Esophagus muscularis mucosa (tissue), 4 donors: Measurements from ENCODE around the gene TFB1M. TPM values are rescaled to one million over a fixed set of nuclear protein-coding genes. Genes with fewer than 3 reads are reported as not detected.
"Not testable (repeated sequence)": the region's sequence is repeated elsewhere in the genome, so short reads cannot be mapped to it uniquely, and the experiment has no call there.

ENCODE experiments used
- DNase-seq: peaks from one replicate; pipeline ENCODE4 v3.0.0-alpha.2; 2017; ENCODE audit errors: extremely low spot score
- H3K27ac ChIP-seq, 4 donors: fragments of 200-600 bp; sonication (generic); replicated peaks in 1 of 4; 1 replicate in 3 of 4; 2 replicates in 1 of 4; pipeline ENCODE4 v1.5.1; 2016 to 2019; ENCODE audit warnings: mild to moderate bottlenecking in 1 of 4
- H3K27me3 ChIP-seq, 4 donors: fragments of 200-600 bp; sonication (generic); one replicate each; pipeline versions ENCODE4 v1.5.1 to v1.6.0; 2016 to 2019
- H3K36me3 ChIP-seq, 4 donors: fragments of 200-600 bp; sonication (generic); one replicate each; pipeline ENCODE4 v1.5.1; 2016 to 2019
- H3K4me1 ChIP-seq, 4 donors: fragments of 200-600 bp; sonication (generic); one replicate each; pipeline ENCODE4 v1.5.1; 2016 to 2019
- H3K4me3 ChIP-seq, 4 donors: fragments of 200-600 bp; sonication (generic); 1 replicate in 2 of 4; 2 replicates in 2 of 4; pipeline ENCODE4 v1.5.1; 2016 to 2019; ENCODE audit warnings: mild to moderate bottlenecking in 4 of 4, moderate library complexity in 1 of 4
- H3K9me3 ChIP-seq, 4 donors: fragments of 200-600 bp; sonication (generic); 1 replicate in 3 of 4; 2 replicates in 1 of 4; pipeline ENCODE4 v1.5.1; 2016 to 2019
- EP300 ChIP-seq: sonication (generic); formaldehyde crosslinking; IDR thresholded peaks from one replicate; pipeline ENCODE4 v1.6.1; 2017; ENCODE audit warnings: antibody characterized with exemption
- POLR2A ChIP-seq: fragments of 450-650 bp; IDR thresholded peaks from one replicate; pipeline ENCODE4 v1.6.1; 2017; ENCODE audit warnings: antibody characterized with exemption, moderate library complexity, mild to moderate bottlenecking, low read depth
- POLR2AphosphoS5 ChIP-seq, 2 donors: sonication (generic); formaldehyde crosslinking; IDR thresholded peaks; one replicate each; pipeline ENCODE4 v1.6.1; 2017; ENCODE audit warnings: antibody characterized with exemption in 2 of 2
- WGBS: methylation state at CpG from one replicate; pipeline ENCODE4 v1.1.5; 2018; 5-methylcytosine and 5-hydroxymethylcytosine counted together
- intact Hi-C: fragments of 100-400 bp; cut with DNase I; formaldehyde crosslinking; loops from one replicate; pipeline ENCODE4 v1.15.1; 2023
- total RNA-seq, 4 donors: library from RNA; depleted of rRNA; stranded (reverse); fragments of >200 nt; gene quantifications; one replicate each; pipeline versions ENCODE4 v1.1.0 to v1.2.1, GENCODE V29; 2016
- TF ChIP-seq, protein P1 (sequence below), 3 experiments: fragments of 200-600 bp in 2 of 3; fragments of 450-650 bp in 1 of 3; sonication (generic) in 2 of 3; IDR thresholded peaks; one replicate each; pipeline ENCODE4 v1.5.1; 2017 to 2019; ENCODE audit warnings: antibody characterized with exemption in 3 of 3, mild to moderate bottlenecking in 2 of 3, moderate library complexity in 1 of 3

Gene TFB1M
- total RNA-seq, 4 donors from 2014 or later, result 6.5 to 15.4 (median 12.2) TPM

DNA sequence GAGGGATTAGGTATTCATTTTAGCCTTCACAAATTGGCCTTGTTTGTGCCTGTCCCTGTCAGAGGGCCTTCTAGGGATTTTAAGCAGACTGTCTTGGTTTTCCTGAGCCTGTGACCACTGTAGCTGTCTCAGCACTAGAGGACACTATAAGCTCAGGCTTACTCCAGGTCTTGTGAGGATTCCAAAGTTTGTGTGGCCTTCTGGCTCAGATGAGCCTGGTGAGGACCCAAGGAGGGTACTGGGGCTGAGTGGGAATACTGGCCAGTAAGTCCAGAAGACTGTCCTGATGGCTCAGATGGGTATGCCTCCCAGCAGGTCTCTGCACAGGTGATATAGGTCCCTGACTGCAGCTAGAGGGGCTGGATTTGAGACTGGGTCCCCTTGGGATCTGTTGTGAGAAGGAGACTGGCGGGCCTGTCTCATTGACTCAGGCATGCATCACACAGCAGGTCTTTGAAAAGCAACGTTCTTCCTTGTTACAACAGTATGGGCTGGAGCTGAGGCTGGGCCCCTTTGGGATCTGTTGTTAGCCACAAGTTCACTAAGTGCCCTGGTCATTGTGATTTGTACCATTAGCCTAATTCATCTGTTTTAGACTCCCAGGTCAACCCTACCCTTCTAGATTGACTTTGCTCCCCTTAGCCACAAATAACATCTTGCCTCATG lies 26.3 kb upstream of the TFB1M start:
- peaks cover 0 to 27% (median 2%) of the 10 kb centered on the region in 4 donors for H3K9me3 ChIP-seq
- H3K27ac ChIP-seq, result no peak overlapping the region
- no peak for DNase-seq
- H3K4me3 ChIP-seq, result no peak overlapping the region
- WGBS, result 80% methylated on average over 1 of the region's 2 CpGs
- TF ChIP-seq EP300 (no peak), POLR2AphosphoS5 (IDR thresholded peaks at IDR 0.05) (no peak), POLR2A (no peak)
- TF ChIP-seq, protein P1, sequence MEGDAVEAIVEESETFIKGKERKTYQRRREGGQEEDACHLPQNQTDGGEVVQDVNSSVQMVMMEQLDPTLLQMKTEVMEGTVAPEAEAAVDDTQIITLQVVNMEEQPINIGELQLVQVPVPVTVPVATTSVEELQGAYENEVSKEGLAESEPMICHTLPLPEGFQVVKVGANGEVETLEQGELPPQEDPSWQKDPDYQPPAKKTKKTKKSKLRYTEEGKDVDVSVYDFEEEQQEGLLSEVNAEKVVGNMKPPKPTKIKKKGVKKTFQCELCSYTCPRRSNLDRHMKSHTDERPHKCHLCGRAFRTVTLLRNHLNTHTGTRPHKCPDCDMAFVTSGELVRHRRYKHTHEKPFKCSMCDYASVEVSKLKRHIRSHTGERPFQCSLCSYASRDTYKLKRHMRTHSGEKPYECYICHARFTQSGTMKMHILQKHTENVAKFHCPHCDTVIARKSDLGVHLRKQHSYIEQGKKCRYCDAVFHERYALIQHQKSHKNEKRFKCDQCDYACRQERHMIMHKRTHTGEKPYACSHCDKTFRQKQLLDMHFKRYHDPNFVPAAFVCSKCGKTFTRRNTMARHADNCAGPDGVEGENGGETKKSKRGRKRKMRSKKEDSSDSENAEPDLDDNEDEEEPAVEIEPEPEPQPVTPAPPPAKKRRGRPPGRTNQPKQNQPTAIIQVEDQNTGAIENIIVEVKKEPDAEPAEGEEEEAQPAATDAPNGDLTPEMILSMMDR (IDR thresholded peaks at IDR 0.05), result no peak
- intact Hi-C loops, result no loop called here
- H3K4me1 ChIP-seq, result no peaks in the 10 kb centered on the region
- H3K36me3 ChIP-seq, result no peaks in the 10 kb centered on the region
- H3K27me3 ChIP-seq, result no peaks in the 10 kb centered on the region

DNA sequence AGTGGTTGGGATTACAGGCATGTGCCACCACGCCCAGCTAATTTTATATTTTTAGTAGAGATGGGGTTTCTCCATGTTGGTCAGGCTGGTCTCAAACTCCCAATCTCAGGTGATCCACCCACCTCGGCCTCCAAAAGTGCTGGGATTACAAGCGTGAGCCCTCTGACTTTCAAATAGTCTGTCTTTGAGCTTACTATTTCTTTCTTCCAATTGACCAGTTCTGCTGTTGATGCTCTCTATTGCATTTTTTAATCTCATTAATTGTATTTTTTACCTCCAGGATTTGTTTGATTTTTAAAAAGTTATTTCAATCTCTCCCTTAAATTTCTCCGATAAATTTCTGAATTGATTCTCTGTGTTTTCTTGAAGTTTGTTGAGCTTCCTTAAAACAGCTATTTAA lies 25.6 kb upstream of the TFB1M start:
- H3K27ac ChIP-seq, H3K36me3 ChIP-seq, H3K4me1 ChIP-seq, DNase-seq, H3K27me3 ChIP-seq, H3K4me3 ChIP-seq, intact Hi-C loops: not testable (repeated sequence)
- peaks cover 0 to 25% (median 0%) of the 10 kb centered on the region in 4 donors for H3K9me3 ChIP-seq
- 68% methylated on average over 4 of the region's 4 CpGs for WGBS

DNA sequence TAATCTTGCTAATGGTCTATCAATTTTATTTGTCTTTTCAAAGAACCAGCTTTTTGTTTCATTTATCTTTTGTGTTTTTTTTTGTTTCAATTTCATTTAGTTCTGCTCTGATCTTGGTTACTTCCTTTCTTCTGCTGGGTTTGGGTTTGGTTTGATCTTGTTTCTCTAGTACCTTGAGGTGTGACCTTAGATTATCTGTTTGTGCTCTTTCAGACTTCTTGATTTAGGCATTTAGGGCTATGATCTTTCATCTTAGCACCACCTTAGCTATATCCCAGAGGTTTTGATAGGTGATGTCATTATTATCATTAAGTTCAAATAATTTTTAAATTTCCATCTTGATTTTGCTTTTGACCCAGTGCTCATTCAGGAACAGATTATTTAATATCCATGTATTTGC lies 24.0 kb upstream of the TFB1M start:
- H3K36me3 ChIP-seq, H3K4me1 ChIP-seq, DNase-seq, intact Hi-C loops, H3K4me3 ChIP-seq, H3K27me3 ChIP-seq, H3K27ac ChIP-seq: not testable (repeated sequence)
- peaks cover 0 to 25% (median 0%) of the 10 kb centered on the region in 4 donors for H3K9me3 ChIP-seq

DNA sequence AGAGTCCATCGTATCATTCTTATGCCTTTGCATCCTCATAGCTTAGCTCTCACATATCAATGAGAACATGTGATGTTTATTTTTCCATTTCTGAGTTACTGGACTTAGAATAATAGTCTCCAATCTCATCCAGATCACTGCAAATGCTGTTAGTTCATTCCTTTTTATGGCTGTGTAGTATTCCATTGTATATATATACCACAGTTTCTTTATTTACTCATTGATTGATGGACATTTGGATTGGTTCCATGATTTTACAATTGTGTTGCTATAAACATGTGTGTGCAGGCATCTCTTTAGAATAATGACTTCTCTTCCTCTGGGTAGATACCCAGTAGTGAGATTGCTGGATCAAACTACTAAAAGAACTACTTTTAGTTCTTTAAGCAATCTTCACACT lies 21.0 kb upstream of the TFB1M start:
- H3K4me3 ChIP-seq, result no peak overlapping the region
- intact Hi-C loops, result no loop called here
- 100% methylated on average over 1 of the region's 1 CpG for WGBS
- H3K27ac ChIP-seq, result no peak overlapping the region
- no peaks in the 10 kb centered on the region for H3K27me3 ChIP-seq
- peaks cover 0 to 18% (median 0%) of the 10 kb centered on the region in 4 donors for H3K9me3 ChIP-seq
- H3K36me3 ChIP-seq, result no peaks in the 10 kb centered on the region
- H3K4me1 ChIP-seq, result no peaks in the 10 kb centered on the region
- TF ChIP-seq POLR2AphosphoS5 (IDR thresholded peaks at IDR 0.05) (no peak), POLR2A (no peak), EP300 (no peak)
- TF ChIP-seq, protein P1 (IDR thresholded peaks at IDR 0.05), result no peak
- DNase-seq, result no peak

DNA sequence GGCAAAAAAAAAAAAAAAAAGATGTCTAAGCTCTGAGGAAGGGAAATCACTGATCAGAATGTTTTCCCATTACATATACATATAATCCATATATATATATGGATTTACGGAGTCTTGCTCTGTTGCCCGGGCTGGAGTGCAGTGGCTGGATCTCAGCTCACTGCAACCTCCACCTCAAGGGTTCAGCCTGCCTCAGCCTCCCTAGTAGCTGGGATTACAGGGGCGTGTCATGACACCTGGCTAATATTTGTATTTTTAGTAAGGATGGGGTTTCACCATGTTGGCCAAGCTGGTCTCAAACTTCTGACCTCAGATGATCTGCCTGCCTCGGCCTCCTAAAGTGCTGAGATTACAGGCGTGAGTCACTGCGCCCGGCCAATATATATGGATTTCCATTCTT lies 19.8 kb upstream of the TFB1M start:
- DNase-seq, H3K9me3 ChIP-seq, H3K27me3 ChIP-seq, H3K36me3 ChIP-seq, intact Hi-C loops, H3K27ac ChIP-seq, H3K4me1 ChIP-seq, H3K4me3 ChIP-seq: not testable (repeated sequence)
- WGBS, result over 99% methylated on average over 7 of the region's 7 CpGs

DNA sequence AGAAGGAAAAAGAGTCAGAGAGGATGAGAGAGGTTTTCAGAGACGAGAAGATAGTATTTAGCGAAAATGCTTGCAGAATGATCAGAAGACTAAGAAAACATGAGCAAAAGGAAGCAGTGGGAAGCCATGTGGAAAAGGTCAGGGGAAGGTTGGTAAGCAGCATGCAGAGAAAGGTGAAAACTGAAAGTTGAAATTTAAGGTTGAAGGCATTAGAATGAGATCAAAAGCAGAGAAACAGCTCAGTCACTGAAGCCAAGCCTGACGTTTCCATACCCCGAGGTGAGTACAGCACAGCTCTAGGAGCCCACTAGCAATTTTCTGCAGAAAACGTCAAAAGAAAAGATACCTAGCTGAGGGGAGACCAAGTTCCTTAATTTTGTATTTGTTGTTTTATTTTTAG lies 19.1 kb upstream of the TFB1M start:
- DNase-seq, result no peak
- intact Hi-C loops, result no loop called here
- no peak overlapping the region for H3K27ac ChIP-seq
- no peaks in the 10 kb centered on the region for H3K36me3 ChIP-seq
- no peaks in the 10 kb centered on the region for H3K27me3 ChIP-seq
- no peak overlapping the region for H3K4me3 ChIP-seq
- no peaks in the 10 kb centered on the region for H3K4me1 ChIP-seq
- WGBS, result 68% methylated on average over 5 of the region's 5 CpGs
- TF ChIP-seq, protein P1 (IDR thresholded peaks at IDR 0.05), result no peak
- TF ChIP-seq POLR2AphosphoS5 (IDR thresholded peaks at IDR 0.05) (no peak), EP300 (no peak), POLR2A (no peak)
- peaks cover 0 to 4% (median 0%) of the 10 kb centered on the region in 4 donors for H3K9me3 ChIP-seq
